Measurements from ENCODE around the gene INHBE.

- no peak for TF ChIP-seq CTCF (IDR thresholded peaks at IDR 0.05; ENCODE audit: poor library complexity, severe bottlenecking)
- no peak for TF ChIP-seq EP300 (conservative IDR thresholded peaks at IDR 0.05; ENCODE audit: poor library complexity, severe bottlenecking)
- no peak for TF ChIP-seq EZH2 (IDR thresholded peaks at IDR 0.05; ENCODE audit: borderline replicate concordance, insufficient read depth, low read length, poor library complexity, severe bottlenecking)
- no peak for TF ChIP-seq RAD21 (conservative IDR thresholded peaks at IDR 0.05)
- no peak for TF ChIP-seq POLR2AphosphoS5 (IDR thresholded peaks at IDR 0.05)
- no peak for TF ChIP-seq TAF1 (IDR thresholded peaks at IDR 0.05; ENCODE audit: low read depth)
- TF ChIP-seq MXI1 (conservative IDR thresholded peaks at IDR 0.05; ENCODE audit: poor library complexity, severe bottlenecking) = no peak
- no peak for TF ChIP-seq REST (IDR thresholded peaks at IDR 0.05; ENCODE audit: borderline replicate concordance)
Measured at GRCh38 chr12:57454213-57454565, 918 bp upstream of the INHBE start.

All from neural cell (in vitro differentiated cells).